B cell (primary cell): ENCODE measurements around the gene KPNA6.

Experiments used
- EZH2 ChIP-seq: IDR thresholded peaks from 2 replicates; pipeline ENCODE4 v1.6.1; 2012; ENCODE audit warnings: borderline replicate concordance, low read depth, mild to moderate bottlenecking, moderate library complexity, low read length; ENCODE audit not compliant: insufficient read depth, poor library complexity, severe bottlenecking
- TF ChIP-seq, protein P1 (sequence below): fragments of 200-600 bp; IDR thresholded peaks from one replicate; pipeline ENCODE4 v1.8.0; 2022; ENCODE audit warnings: antibody characterized with exemption, mild to moderate bottlenecking

- TF ChIP-seq, protein P1, sequence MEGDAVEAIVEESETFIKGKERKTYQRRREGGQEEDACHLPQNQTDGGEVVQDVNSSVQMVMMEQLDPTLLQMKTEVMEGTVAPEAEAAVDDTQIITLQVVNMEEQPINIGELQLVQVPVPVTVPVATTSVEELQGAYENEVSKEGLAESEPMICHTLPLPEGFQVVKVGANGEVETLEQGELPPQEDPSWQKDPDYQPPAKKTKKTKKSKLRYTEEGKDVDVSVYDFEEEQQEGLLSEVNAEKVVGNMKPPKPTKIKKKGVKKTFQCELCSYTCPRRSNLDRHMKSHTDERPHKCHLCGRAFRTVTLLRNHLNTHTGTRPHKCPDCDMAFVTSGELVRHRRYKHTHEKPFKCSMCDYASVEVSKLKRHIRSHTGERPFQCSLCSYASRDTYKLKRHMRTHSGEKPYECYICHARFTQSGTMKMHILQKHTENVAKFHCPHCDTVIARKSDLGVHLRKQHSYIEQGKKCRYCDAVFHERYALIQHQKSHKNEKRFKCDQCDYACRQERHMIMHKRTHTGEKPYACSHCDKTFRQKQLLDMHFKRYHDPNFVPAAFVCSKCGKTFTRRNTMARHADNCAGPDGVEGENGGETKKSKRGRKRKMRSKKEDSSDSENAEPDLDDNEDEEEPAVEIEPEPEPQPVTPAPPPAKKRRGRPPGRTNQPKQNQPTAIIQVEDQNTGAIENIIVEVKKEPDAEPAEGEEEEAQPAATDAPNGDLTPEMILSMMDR = no peak
- TF ChIP-seq EZH2 = no peak
Observed at GRCh38 chr1:32182060-32182459, 74.2 kb downstream of the KPNA6 start.
